ENCODE data around the gene PANK4.
"Not testable (repeated sequence)": the region's sequence is repeated elsewhere in the genome, so short reads cannot be mapped to it uniquely, and the experiment has no call there.

Gene PANK4

GRCh38 chr1:2525920-2526823 lies at the start of gene PANK4:
Gene PANK4 (minus strand): TSS chr1:2526596. CDS start chr1:2526587, 9 bp downstream.
- peak; percentile 37 for DNase-seq (ENCODE audit: low read depth, low spot score)
- H3K27ac ChIP-seq: no peak within 1 kb of the TSS

GRCh38 chr1:2574350-2574749 lies 48.0 kb upstream of the PANK4 start:
- TF ChIP-seq EZH2 (IDR thresholded peaks at IDR 0.05) (no peak), POLR2AphosphoS5 (IDR thresholded peaks at IDR 0.05; ENCODE audit: borderline replicate concordance, low read depth, low read length) (no peak), FOXP2 (optimal IDR thresholded peaks at IDR 0.05; ENCODE audit: control extremely low read depth, extremely low read length, insufficient read depth) (no peak)
- Histone ChIP-seq H3K36me3 (ENCODE audit: insufficient read depth, low read length) (no peaks in the 10 kb centered on the region), H3K27ac (no peak overlapping the region), H3K9ac (ENCODE audit: insufficient read length) (no peak overlapping the region), H3K9me3 (ENCODE audit: low read depth, low read length) (no peaks in the 10 kb centered on the region), H3K4me3 (no peak overlapping the region)
- DNase-seq (ENCODE audit: low read depth, low spot score): no peak

More at GRCh38 chr1:2525920-2526823, at the start of gene PANK4:
- H3K4me3 ChIP-seq: peak within 1 kb of the TSS; percentile 99
- peak within 1 kb of the TSS; percentile 93 for H3K9ac ChIP-seq (ENCODE audit: insufficient read length)
- no peaks in the 10 kb centered on the region for H3K9me3 ChIP-seq (ENCODE audit: low read depth, low read length)
- peaks cover 10% of the 10 kb centered on the region for H3K36me3 ChIP-seq (ENCODE audit: insufficient read depth, low read length)
- TF ChIP-seq POLR2AphosphoS5 (IDR thresholded peaks at IDR 0.05; ENCODE audit: borderline replicate concordance, low read depth, low read length) (peak; percentile 83), EZH2 (IDR thresholded peaks at IDR 0.05) (no peak)

- Histone ChIP-seq H3K36me3 (ENCODE audit: insufficient read depth, low read length) (no peaks in the 10 kb centered on the region), H3K9me3 (ENCODE audit: low read depth, low read length) (no peaks in the 10 kb centered on the region), H3K4me3 (no peak overlapping the region), H3K27ac (no peak overlapping the region), H3K9ac (ENCODE audit: insufficient read length) (no peak overlapping the region)
- no peak for DNase-seq (ENCODE audit: low read depth, low spot score)
- TF ChIP-seq POLR2AphosphoS5 (IDR thresholded peaks at IDR 0.05; ENCODE audit: borderline replicate concordance, low read depth, low read length) (no peak), EZH2 (IDR thresholded peaks at IDR 0.05) (no peak), FOXP2 (optimal IDR thresholded peaks at IDR 0.05; ENCODE audit: control extremely low read depth, extremely low read length, insufficient read depth) (no peak)
These were observed 47.0 kb upstream of the PANK4 start for GRCh38 chr1:2573250-2573920.

- Histone ChIP-seq H3K9ac (ENCODE audit: insufficient read length) (no peak overlapping the region), H3K36me3 (ENCODE audit: insufficient read depth, low read length) (no peaks in the 10 kb centered on the region), H3K4me3 (no peak overlapping the region), H3K27ac (no peak overlapping the region), H3K9me3 (ENCODE audit: low read depth, low read length) (no peaks in the 10 kb centered on the region)
- DNase-seq (ENCODE audit: low read depth, low spot score): no peak
- TF ChIP-seq FOXP2 (optimal IDR thresholded peaks at IDR 0.05; ENCODE audit: control extremely low read depth, extremely low read length, insufficient read depth) (no peak), EZH2 (IDR thresholded peaks at IDR 0.05) (no peak), POLR2AphosphoS5 (IDR thresholded peaks at IDR 0.05; ENCODE audit: borderline replicate concordance, low read depth, low read length) (no peak)
These were observed 45.0 kb upstream of the PANK4 start for GRCh38 chr1:2571348-2571747.

- DNase-seq (ENCODE audit: low read depth, low spot score): no peak
- TF ChIP-seq FOXP2 (optimal IDR thresholded peaks at IDR 0.05; ENCODE audit: control extremely low read depth, extremely low read length, insufficient read depth) (no peak), POLR2AphosphoS5 (IDR thresholded peaks at IDR 0.05; ENCODE audit: borderline replicate concordance, low read depth, low read length) (no peak), EZH2 (IDR thresholded peaks at IDR 0.05) (no peak)
- H3K36me3 ChIP-seq (ENCODE audit: insufficient read depth, low read length): no peaks in the 10 kb centered on the region
- H3K9ac ChIP-seq (ENCODE audit: insufficient read length): no peak overlapping the region
- H3K27ac ChIP-seq: no peak overlapping the region
- H3K4me3 ChIP-seq: no peak overlapping the region
- no peaks in the 10 kb centered on the region for H3K9me3 ChIP-seq (ENCODE audit: low read depth, low read length)
These were observed 43.9 kb upstream of the PANK4 start for GRCh38 chr1:2570332-2570731.

GRCh38 chr1:2569703-2570102 lies 43.3 kb upstream of the PANK4 start:
- not testable (repeated sequence) for H3K36me3 ChIP-seq (ENCODE audit: insufficient read depth, low read length); DNase-seq (ENCODE audit: low read depth, low spot score); H3K27ac ChIP-seq; H3K4me3 ChIP-seq; H3K9ac ChIP-seq (ENCODE audit: insufficient read length); H3K9me3 ChIP-seq (ENCODE audit: low read depth, low read length)

GRCh38 chr1:2569060-2569459 lies 42.7 kb upstream of the PANK4 start:
- H3K27ac ChIP-seq: no peak overlapping the region
- no peaks in the 10 kb centered on the region for H3K9me3 ChIP-seq (ENCODE audit: low read depth, low read length)
- DNase-seq (ENCODE audit: low read depth, low spot score): no peak
- TF ChIP-seq FOXP2 (optimal IDR thresholded peaks at IDR 0.05; ENCODE audit: control extremely low read depth, extremely low read length, insufficient read depth): no peak
- no peak for TF ChIP-seq EZH2 (IDR thresholded peaks at IDR 0.05)
- TF ChIP-seq POLR2AphosphoS5 (IDR thresholded peaks at IDR 0.05; ENCODE audit: borderline replicate concordance, low read depth, low read length): no peak
- H3K36me3 ChIP-seq (ENCODE audit: insufficient read depth, low read length): no peaks in the 10 kb centered on the region
- H3K9ac ChIP-seq (ENCODE audit: insufficient read length): no peak overlapping the region
- no peak overlapping the region for H3K4me3 ChIP-seq

GRCh38 chr1:2568187-2568816 lies 41.9 kb upstream of the PANK4 start:
- not testable (repeated sequence) for H3K9me3 ChIP-seq (ENCODE audit: low read depth, low read length); H3K27ac ChIP-seq; H3K36me3 ChIP-seq (ENCODE audit: insufficient read depth, low read length); DNase-seq (ENCODE audit: low read depth, low spot score); H3K9ac ChIP-seq (ENCODE audit: insufficient read length); H3K4me3 ChIP-seq
